Liver (tissue), 9 donors: ENCODE results near the gene SMAD6. TPM values are rescaled to one million over a fixed set of nuclear protein-coding genes. Genes with fewer than 3 reads are reported as not detected.

Experiments
- DNase-seq: peaks from one replicate; pipeline ENCODE4 v3.0.0-alpha.2; 2017; ENCODE audit warnings: low spot score
- H3K27ac ChIP-seq, 2 donors: one replicate each; pipeline ENCODE4 v1.7.0; 2013; ENCODE audit warnings: inconsistent platforms in 2 of 2, low read length in 2 of 2, control low read depth in 1 of 2, low read depth in 1 of 2, mild to moderate bottlenecking in 1 of 2
- H3K27me3 ChIP-seq, 4 donors: one replicate each; pipeline versions ENCODE4 v1.6.1 to v1.7.0; 2013; ENCODE audit warnings: low read length in 3 of 4, inconsistent platforms in 1 of 4, mild to moderate bottlenecking in 1 of 4, moderate library complexity in 1 of 4; ENCODE audit not compliant: control insufficient read depth in 4 of 4, insufficient read depth in 4 of 4
- H3K36me3 ChIP-seq, 4 donors: one replicate each; pipeline versions ENCODE4 v1.6.1 to v1.7.0; 2013; ENCODE audit warnings: low read length in 3 of 4, mild to moderate bottlenecking in 3 of 4, low read depth in 1 of 4, moderate library complexity in 1 of 4; ENCODE audit not compliant: control insufficient read depth in 4 of 4, insufficient read depth in 3 of 4
- H3K4me1 ChIP-seq, 4 donors: one replicate each; pipeline versions ENCODE4 v1.6.1 to v1.7.0; 2013; ENCODE audit warnings: low read length in 3 of 4, mild to moderate bottlenecking in 3 of 4, moderate library complexity in 1 of 4; ENCODE audit not compliant: control insufficient read depth in 4 of 4, insufficient read depth in 4 of 4
- H3K4me3 ChIP-seq, 3 donors: one replicate each; pipeline versions ENCODE4 v1.6.1 to v1.7.0; 2013; ENCODE audit warnings: low read length in 3 of 3, control low read depth in 1 of 3, low read depth in 1 of 3, mild to moderate bottlenecking in 1 of 3
- H3K9ac ChIP-seq, 2 donors: one replicate each; pipeline ENCODE4 v1.7.0; 2013; ENCODE audit warnings: low read length in 2 of 2, mild to moderate bottlenecking in 2 of 2, moderate library complexity in 2 of 2, control low read depth in 1 of 2, low read depth in 1 of 2
- H3K9me3 ChIP-seq, 4 donors: one replicate each; pipeline versions ENCODE4 v1.6.1 to v1.7.0; 2013; ENCODE audit warnings: low read length in 3 of 4; ENCODE audit not compliant: control insufficient read depth in 4 of 4
- ATF3 ChIP-seq: IDR thresholded peaks from 2 replicates; pipeline ENCODE4 v1.6.1; 2016; ENCODE audit warnings: antibody characterized with exemption
- CTCF ChIP-seq: fragments of 150-350 bp; IDR thresholded peaks from 2 replicates; pipeline ENCODE4 v1.5.1; 2017; ENCODE audit warnings: improper control_type of control experiment, low read depth, low read length; ENCODE audit not compliant: missing input control
- EGR1 ChIP-seq, 2 donors: IDR thresholded peaks; 2 replicates each; pipeline ENCODE4 v1.6.1; 2016 to 2018; ENCODE audit warnings: antibody characterized with exemption in 2 of 2, low read depth in 2 of 2
- FOXA1 ChIP-seq: IDR thresholded peaks from 2 replicates; pipeline ENCODE4 v1.6.1; 2016; ENCODE audit warnings: antibody characterized with exemption
- FOXA2 ChIP-seq: IDR thresholded peaks from 2 replicates; pipeline ENCODE4 v1.6.1; 2016; ENCODE audit warnings: antibody characterized with exemption
- GABPA ChIP-seq, 2 donors: IDR thresholded peaks in 1 of 2; conservative IDR thresholded peaks in 1 of 2; 2 replicates each; pipeline ENCODE4 v1.6.1; 2016; ENCODE audit warnings: antibody characterized with exemption in 2 of 2, mild to moderate bottlenecking in 1 of 2, moderate library complexity in 1 of 2
- HNF4G ChIP-seq: IDR thresholded peaks from 2 replicates; pipeline ENCODE4 v1.6.1; 2016; ENCODE audit warnings: antibody characterized with exemption
- JUND ChIP-seq, 2 donors: IDR thresholded peaks; 2 replicates each; pipeline ENCODE4 v1.6.1; 2016; ENCODE audit warnings: antibody characterized with exemption in 2 of 2
- MAX ChIP-seq: IDR thresholded peaks from 2 replicates; pipeline ENCODE4 v1.6.1; 2016; ENCODE audit warnings: antibody characterized with exemption
- NR2F2 ChIP-seq: IDR thresholded peaks from 2 replicates; pipeline ENCODE4 v1.6.1; 2016; ENCODE audit warnings: antibody characterized with exemption
- RAD21 ChIP-seq, 2 donors: IDR thresholded peaks; 2 replicates each; pipeline ENCODE4 v1.6.1; 2016; ENCODE audit warnings: antibody characterized with exemption in 2 of 2, mild to moderate bottlenecking in 2 of 2
- REST ChIP-seq: IDR thresholded peaks from 2 replicates; pipeline ENCODE4 v1.6.1; 2016; ENCODE audit warnings: antibody characterized with exemption, mild to moderate bottlenecking
- RXRA ChIP-seq, 2 donors: IDR thresholded peaks; 2 replicates each; pipeline ENCODE4 v1.6.1; 2017 to 2018; ENCODE audit warnings: antibody characterized with exemption in 2 of 2, mild to moderate bottlenecking in 1 of 2
- SP1 ChIP-seq: IDR thresholded peaks from 2 replicates; pipeline ENCODE4 v1.6.1; 2018; ENCODE audit warnings: antibody characterized with exemption, mild to moderate bottlenecking
- TAF1 ChIP-seq: conservative IDR thresholded peaks from 2 replicates; pipeline ENCODE4 v1.6.1; 2016; ENCODE audit warnings: antibody characterized with exemption, mild to moderate bottlenecking
- YY1 ChIP-seq: IDR thresholded peaks from 2 replicates; pipeline ENCODE4 v1.6.1; 2016; ENCODE audit warnings: antibody characterized with exemption, mild to moderate bottlenecking
- ZBTB33 ChIP-seq: IDR thresholded peaks from 2 replicates; pipeline ENCODE4 v1.6.1; 2016; ENCODE audit warnings: antibody characterized with exemption
- WGBS: extraction: QIAGEN DNeasy Blood & Tissue Kit; methylation state at CpG from one replicate; pipeline ENCODE4 v1.1.7; 2013; 5-methylcytosine and 5-hydroxymethylcytosine counted together
- polyA plus RNA-seq, 2 donors: library from polyadenylated mRNA; stranded (reverse) in 1 of 2; unstranded in 1 of 2; fragments of 200-250 nt in 1 of 2; fragments of >200 nt in 1 of 2; fragmentation: Nextera tagmentation in 1 of 2; extraction: Ambion mirVana in 1 of 2; gene quantifications; one replicate each; pipeline versions ENCODE4 v1.2.1 to v1.2.3, GENCODE V29; 2013 to 2015
- total RNA-seq, 2 donors: library from RNA; depleted of rRNA; stranded (reverse); fragments of >200 nt; gene quantifications; one replicate each; pipeline ENCODE4 v1.2.3, GENCODE V29; 2014
- donor health status: healthy.
- donor health status: healthy.
- donor health status: healthy.
- donor health status: healthy.
- donor health status: healthy.

Gene SMAD6
- total and polyA plus RNA-seq, 4 donors: 1.2 to 15.1 (median 11.0) TPM

GRCh38 chr15:66816201-66816600 is 114.2 kb downstream of the SMAD6 start:
- Histone ChIP-seq H3K9ac (no peak overlapping the region), H3K4me3 (no peak overlapping the region), H3K4me1 (no peaks in the 10 kb centered on the region), H3K27ac (no peak overlapping the region), H3K9me3 (no peaks in the 10 kb centered on the region), H3K27me3 (no peaks in the 10 kb centered on the region), H3K36me3 (no peaks in the 10 kb centered on the region)
- TF ChIP-seq TAF1: no peak
- no peak for TF ChIP-seq JUND (IDR thresholded peaks at IDR 0.05)
- TF ChIP-seq RXRA (IDR thresholded peaks at IDR 0.05): no peak
- TF ChIP-seq HNF4G: no peak
- TF ChIP-seq MAX: no peak
- TF ChIP-seq ZBTB33: no peak
- TF ChIP-seq NR2F2: no peak
- TF ChIP-seq REST: no peak
- no peak for TF ChIP-seq CTCF
- no peak for TF ChIP-seq EGR1 (IDR thresholded peaks at IDR 0.05; ENCODE audit: low read depth in 2 of 2)
- TF ChIP-seq ATF3: no peak
- TF ChIP-seq YY1: no peak
- TF ChIP-seq FOXA2: no peak
- TF ChIP-seq RAD21 (IDR thresholded peaks at IDR 0.05): no peak
- TF ChIP-seq SP1: no peak
- no peak for TF ChIP-seq FOXA1
- no peak for TF ChIP-seq GABPA (IDR thresholded peaks at IDR 0.05 in 1 of 2, conservative IDR thresholded peaks at IDR 0.05 in 1 of 2)
- WGBS: 93% methylated on average over 3 of the region's 3 CpGs
- DNase-seq: no peak

- DNase-seq: no peak
- Histone ChIP-seq H3K4me3 (no peak overlapping the region), H3K27me3 (no peaks in the 10 kb centered on the region), H3K36me3 (no peaks in the 10 kb centered on the region), H3K9ac (no peak overlapping the region), H3K9me3 (no peaks in the 10 kb centered on the region), H3K27ac (no peak overlapping the region), H3K4me1 (peaks cover 0 to 2% (median 0%) of the 10 kb centered on the region in 4 donors)
- 77% methylated on average over 2 of the region's 2 CpGs for WGBS
- TF ChIP-seq RAD21 (IDR thresholded peaks at IDR 0.05): no peak
- no peak for TF ChIP-seq TAF1
- TF ChIP-seq ZBTB33: no peak
- no peak for TF ChIP-seq RXRA (IDR thresholded peaks at IDR 0.05)
- no peak for TF ChIP-seq YY1
- TF ChIP-seq SP1: no peak
- TF ChIP-seq FOXA1: no peak
- TF ChIP-seq MAX: no peak
- TF ChIP-seq FOXA2: no peak
- no peak for TF ChIP-seq HNF4G
- TF ChIP-seq JUND (IDR thresholded peaks at IDR 0.05): no peak
- no peak for TF ChIP-seq NR2F2
- no peak for TF ChIP-seq CTCF
- TF ChIP-seq GABPA (IDR thresholded peaks at IDR 0.05 in 1 of 2, conservative IDR thresholded peaks at IDR 0.05 in 1 of 2): no peak
- TF ChIP-seq EGR1 (IDR thresholded peaks at IDR 0.05; ENCODE audit: low read depth in 2 of 2): no peak
- TF ChIP-seq ATF3: no peak
These were observed 117.0 kb downstream of the SMAD6 start for GRCh38 chr15:66819084-66819483.
